Colonic mucosa (tissue), 4 donors: Measurements from ENCODE around the gene ADORA2A. TPM values are rescaled to one million over a fixed set of nuclear protein-coding genes. Genes with fewer than 3 reads are reported as not detected.

ENCODE experiments used
- DNase-seq: peaks from one replicate; pipeline ENCODE4 v3.0.0-alpha.2; 2020
- H3K27ac ChIP-seq: fragments of 200-600 bp; one replicate; pipeline ENCODE4 v1.8.0; 2021
- H3K27me3 ChIP-seq: fragments of 200-600 bp; one replicate; pipeline ENCODE4 v1.8.0; 2021
- H3K36me3 ChIP-seq: fragments of 200-600 bp; one replicate; pipeline ENCODE4 v1.8.0; 2021
- H3K4me1 ChIP-seq: fragments of 200-600 bp; one replicate; pipeline ENCODE4 v1.8.0; 2021; ENCODE audit warnings: mild to moderate bottlenecking
- H3K4me3 ChIP-seq: fragments of 200-600 bp; one replicate; pipeline ENCODE4 v1.8.0; 2021
- H3K9ac ChIP-seq, 2 donors: one replicate each; pipeline ENCODE4 v1.7.0; 2013; ENCODE audit warnings: control low read depth in 2 of 2, low read depth in 2 of 2, low read length in 2 of 2
- H3K9me3 ChIP-seq: fragments of 200-600 bp; one replicate; pipeline ENCODE4 v1.8.0; 2021
- intact Hi-C: fragments of 100-400 bp; cut with DNase I; formaldehyde crosslinking; loops from one replicate; pipeline ENCODE4 v1.14.1; 2022
- total RNA-seq, 2 donors: library from RNA; stranded (reverse); fragmentation: NEBNext Ultra II Directional in 1 of 2; extraction: Animal tissue kit (Norgen Biotek cat#: 25700) in 1 of 2; gene quantifications; one replicate each; pipeline ENCODE4 v1.2.1, GENCODE V29; 2021
- TF ChIP-seq, protein P1 (sequence below): fragments of 200-600 bp; IDR thresholded peaks from one replicate; pipeline ENCODE4 v1.8.0; 2022; ENCODE audit warnings: antibody characterized with exemption, mild to moderate bottlenecking
- donor health status: healthy.
- donor health status: DM: no; HTN: no; CAD: no.
- donor health status: DM: no; HTN: no; CAD: no.

ADORA2A gene
- total RNA-seq, 2 donors from 2014 or later = 1.5 to 2.5 TPM

DNA sequence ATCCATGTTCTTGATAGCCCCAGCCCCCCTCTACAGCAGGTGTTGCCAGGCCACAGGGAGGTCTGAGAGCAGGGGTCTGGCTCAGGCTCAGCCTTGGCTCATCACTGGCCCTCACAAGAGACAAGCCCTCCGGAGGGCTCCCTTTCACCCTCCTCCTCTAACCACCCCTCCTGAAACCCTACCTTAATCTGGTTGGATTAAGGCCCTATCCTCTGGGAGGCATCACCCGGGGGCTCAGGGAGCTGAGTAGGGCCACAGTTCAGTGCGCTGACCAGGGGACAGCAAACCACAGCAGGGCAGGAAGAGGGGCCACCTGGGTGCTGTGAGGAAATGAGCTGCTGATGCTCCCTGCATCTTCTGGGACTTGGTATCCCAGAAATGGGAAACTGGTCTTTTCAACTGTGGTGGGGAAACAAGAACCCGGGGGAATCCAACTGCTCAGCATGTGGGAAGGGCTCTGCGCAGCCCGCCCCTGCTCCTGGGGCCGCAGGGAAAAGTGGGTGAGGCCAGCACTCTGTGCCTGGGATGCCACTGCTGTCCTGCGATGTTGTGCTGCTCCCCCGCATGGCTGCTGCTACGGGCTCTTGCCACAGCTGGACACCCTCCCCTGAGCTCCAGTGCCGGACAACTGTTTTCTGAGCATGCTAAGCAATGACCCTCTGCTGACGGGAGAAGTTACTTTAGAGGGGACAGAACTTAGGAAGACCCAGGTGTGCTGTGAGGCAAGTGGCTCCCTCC lies 17.5 kb downstream of the ADORA2A start:
- no peak for DNase-seq
- Histone ChIP-seq H3K9ac (no peak overlapping the region), H3K4me1 (no peaks in the 10 kb centered on the region), H3K4me3 (no peak overlapping the region), H3K27me3 (no peaks in the 10 kb centered on the region), H3K27ac (no peak overlapping the region), H3K36me3 (no peaks in the 10 kb centered on the region), H3K9me3 (no peaks in the 10 kb centered on the region)
- intact Hi-C loops = no loop called here
- TF ChIP-seq, protein P1, sequence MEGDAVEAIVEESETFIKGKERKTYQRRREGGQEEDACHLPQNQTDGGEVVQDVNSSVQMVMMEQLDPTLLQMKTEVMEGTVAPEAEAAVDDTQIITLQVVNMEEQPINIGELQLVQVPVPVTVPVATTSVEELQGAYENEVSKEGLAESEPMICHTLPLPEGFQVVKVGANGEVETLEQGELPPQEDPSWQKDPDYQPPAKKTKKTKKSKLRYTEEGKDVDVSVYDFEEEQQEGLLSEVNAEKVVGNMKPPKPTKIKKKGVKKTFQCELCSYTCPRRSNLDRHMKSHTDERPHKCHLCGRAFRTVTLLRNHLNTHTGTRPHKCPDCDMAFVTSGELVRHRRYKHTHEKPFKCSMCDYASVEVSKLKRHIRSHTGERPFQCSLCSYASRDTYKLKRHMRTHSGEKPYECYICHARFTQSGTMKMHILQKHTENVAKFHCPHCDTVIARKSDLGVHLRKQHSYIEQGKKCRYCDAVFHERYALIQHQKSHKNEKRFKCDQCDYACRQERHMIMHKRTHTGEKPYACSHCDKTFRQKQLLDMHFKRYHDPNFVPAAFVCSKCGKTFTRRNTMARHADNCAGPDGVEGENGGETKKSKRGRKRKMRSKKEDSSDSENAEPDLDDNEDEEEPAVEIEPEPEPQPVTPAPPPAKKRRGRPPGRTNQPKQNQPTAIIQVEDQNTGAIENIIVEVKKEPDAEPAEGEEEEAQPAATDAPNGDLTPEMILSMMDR = no peak

DNA sequence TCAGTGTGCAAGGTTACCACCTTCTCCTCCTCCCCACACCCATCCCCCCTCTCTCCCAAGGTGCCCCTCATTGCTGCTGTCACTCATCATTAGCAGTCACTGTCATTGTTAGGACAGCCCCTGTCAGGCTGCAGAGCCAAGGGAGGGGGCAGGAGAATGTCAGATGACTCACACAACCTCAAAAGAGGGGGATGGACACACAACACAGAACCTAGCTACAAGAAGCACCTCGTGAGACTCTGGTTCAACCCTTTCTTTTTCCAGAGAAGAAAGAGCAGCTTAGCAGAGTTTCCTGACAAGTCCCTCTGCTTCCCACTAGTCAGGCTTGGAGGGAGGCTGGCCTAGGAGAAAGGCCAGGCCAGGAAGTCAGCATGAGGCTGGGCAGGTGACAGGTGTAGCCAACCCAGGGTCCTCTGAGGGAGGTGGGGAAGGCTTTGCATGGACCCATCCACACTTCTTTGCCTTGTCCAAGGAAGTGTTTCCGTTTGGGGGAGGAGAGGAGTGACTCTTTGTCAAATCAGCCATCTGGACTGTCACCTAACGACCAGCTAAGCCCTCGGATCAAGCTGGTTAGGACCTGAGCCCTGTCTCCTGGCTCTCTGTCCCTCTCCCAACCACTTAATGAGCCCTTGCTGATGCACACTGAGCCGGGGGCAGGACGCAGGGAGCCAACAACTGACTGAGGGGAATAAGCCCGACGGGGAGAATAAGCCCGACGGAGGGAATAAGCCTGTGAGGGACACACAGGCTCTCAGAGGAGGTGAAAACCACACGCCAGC lies 18.3 kb downstream of the ADORA2A start:
- no peaks in the 10 kb centered on the region for H3K4me1 ChIP-seq
- intact Hi-C loops = no loop called here
- H3K27me3 ChIP-seq = no peaks in the 10 kb centered on the region
- H3K9ac ChIP-seq = no peak overlapping the region
- H3K9me3 ChIP-seq = no peaks in the 10 kb centered on the region
- H3K4me3 ChIP-seq = no peak overlapping the region
- H3K27ac ChIP-seq = no peak overlapping the region
- no peak for DNase-seq
- TF ChIP-seq, protein P1 = no peak
- no peaks in the 10 kb centered on the region for H3K36me3 ChIP-seq

DNA sequence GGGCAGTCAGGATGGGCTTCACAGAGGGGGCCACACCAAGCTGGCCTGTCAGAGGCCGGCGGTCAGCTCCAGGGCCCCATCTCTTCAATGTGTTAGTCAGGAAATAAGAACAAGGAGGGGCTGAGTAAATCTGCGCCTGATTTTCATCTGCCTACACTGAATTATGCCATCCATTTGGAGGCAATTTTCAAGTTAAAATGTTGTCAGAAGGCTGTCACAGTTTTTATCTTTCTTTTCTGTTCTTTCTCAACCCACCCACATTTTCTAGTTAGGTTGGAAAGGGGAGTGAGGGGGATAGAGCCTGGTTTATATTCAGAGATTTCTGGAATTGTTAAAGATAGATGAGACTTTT lies 18.8 kb downstream of the ADORA2A start:
- no peak for DNase-seq
- intact Hi-C loops = no loop called here
- no peak overlapping the region for H3K27ac ChIP-seq
- H3K9ac ChIP-seq = no peak overlapping the region
- TF ChIP-seq, protein P1 = no peak
- no peaks in the 10 kb centered on the region for H3K4me1 ChIP-seq
- H3K27me3 ChIP-seq = no peaks in the 10 kb centered on the region
- H3K4me3 ChIP-seq = no peak overlapping the region
- no peaks in the 10 kb centered on the region for H3K9me3 ChIP-seq
- no peaks in the 10 kb centered on the region for H3K36me3 ChIP-seq

DNA sequence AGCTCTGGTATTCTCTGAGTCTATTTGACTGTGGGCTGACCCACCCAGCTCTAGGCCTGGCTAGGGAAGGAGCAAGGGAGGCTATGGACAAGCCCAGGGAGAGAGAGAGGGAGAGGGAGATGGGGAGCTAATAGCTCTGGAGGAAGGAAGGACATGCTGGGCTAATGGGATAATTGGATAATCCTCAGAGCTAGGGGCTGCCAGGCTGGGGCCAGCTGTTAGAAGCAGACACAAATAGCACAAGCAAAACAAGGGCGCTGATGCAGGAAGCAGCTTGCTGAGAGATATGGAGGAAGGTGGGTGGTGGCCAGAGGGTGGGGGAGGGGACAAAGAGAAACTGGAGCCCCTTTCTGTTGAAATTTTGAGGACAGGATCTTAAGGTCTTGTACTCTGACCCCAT lies 23.2 kb downstream of the ADORA2A start:
- no peaks in the 10 kb centered on the region for H3K9me3 ChIP-seq
- H3K27ac ChIP-seq = no peak overlapping the region
- H3K36me3 ChIP-seq = no peaks in the 10 kb centered on the region
- no peak for DNase-seq
- H3K4me1 ChIP-seq = no peaks in the 10 kb centered on the region
- TF ChIP-seq, protein P1 = no peak
- intact Hi-C loops = no loop called here
- H3K9ac ChIP-seq = no peak overlapping the region
- H3K4me3 ChIP-seq = no peak overlapping the region
- no peaks in the 10 kb centered on the region for H3K27me3 ChIP-seq

DNA sequence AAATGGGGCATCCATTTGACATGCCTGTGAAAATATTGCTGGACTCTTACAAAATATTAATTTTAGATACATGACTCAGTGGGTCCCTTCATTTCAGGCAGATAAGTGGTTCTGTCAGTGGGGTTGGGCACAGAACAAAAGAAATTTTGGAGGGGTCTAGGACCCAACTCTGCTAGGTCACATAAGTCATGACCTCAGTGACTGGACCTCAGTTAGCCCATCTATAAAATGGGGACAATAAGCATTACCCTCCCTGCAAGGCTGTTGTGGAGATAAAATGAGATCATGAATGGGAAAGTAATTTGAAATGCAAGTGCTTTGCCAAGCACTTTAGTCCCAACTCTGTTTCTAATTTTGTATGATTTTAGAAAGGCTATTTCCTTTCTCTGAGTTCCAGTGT lies 23.8 kb downstream of the ADORA2A start:
- intact Hi-C loops = no loop called here
- H3K9ac ChIP-seq = no peak overlapping the region
- H3K27ac ChIP-seq = no peak overlapping the region
- no peak overlapping the region for H3K4me3 ChIP-seq
- H3K4me1 ChIP-seq = no peaks in the 10 kb centered on the region
- TF ChIP-seq, protein P1 = no peak
- H3K27me3 ChIP-seq = no peaks in the 10 kb centered on the region
- DNase-seq = no peak
- no peaks in the 10 kb centered on the region for H3K9me3 ChIP-seq
- no peaks in the 10 kb centered on the region for H3K36me3 ChIP-seq
